Mesendoderm (in vitro differentiated cells): ENCODE measurements around the gene NLGN1.

Experiments used
- DNase-seq: peaks from one replicate; pipeline ENCODE4 v3.0.0; 2013
- H2AK5ac ChIP-seq: 2 replicates; pipeline ENCODE4 v1.6.1; 2013; ENCODE audit warnings: low read length, inconsistent platforms
- H2BK120ac ChIP-seq: 2 replicates; pipeline ENCODE4 v1.6.1; 2013; ENCODE audit warnings: low read depth, mild to moderate bottlenecking, low read length, moderate library complexity, mixed read lengths
- H2BK15ac ChIP-seq: replicated peaks from 2 replicates; pipeline ENCODE4 v1.6.1; 2013; ENCODE audit warnings: low read depth, mild to moderate bottlenecking, moderate library complexity
- H2BK5ac ChIP-seq: 2 replicates; pipeline ENCODE4 v1.6.1; 2013; ENCODE audit warnings: low read length, inconsistent platforms
- H3K18ac ChIP-seq: 2 replicates; pipeline ENCODE4 v1.6.1; 2013; ENCODE audit warnings: mild to moderate bottlenecking, low read length, mixed read lengths
- H3K23ac ChIP-seq: one replicate; pipeline ENCODE4 v1.6.1; 2013; ENCODE audit warnings: low read length
- H3K27ac ChIP-seq: 2 replicates; pipeline ENCODE4 v1.5.1; 2013; ENCODE audit warnings: low read depth, mild to moderate bottlenecking, inconsistent platforms, low read length, moderate library complexity
- H3K27me3 ChIP-seq: 2 replicates; pipeline ENCODE4 v1.6.1; 2013; ENCODE audit warnings: low read length, control low read depth, mild to moderate bottlenecking, inconsistent platforms; ENCODE audit not compliant: insufficient read depth, poor library complexity
- H3K36me3 ChIP-seq: 2 replicates; pipeline ENCODE4 v1.6.1; 2013; ENCODE audit warnings: low read length, inconsistent platforms; ENCODE audit not compliant: control insufficient read depth, insufficient read depth
- H3K4ac ChIP-seq: one replicate; pipeline ENCODE4 v1.6.1; 2013; ENCODE audit warnings: low read depth, mild to moderate bottlenecking, low read length, moderate library complexity
- H3K4me1 ChIP-seq: 2 replicates; pipeline ENCODE4 v1.6.1; 2013; ENCODE audit warnings: low read depth, low read length, inconsistent platforms; ENCODE audit not compliant: control insufficient read depth
- H3K4me2 ChIP-seq: 2 replicates; pipeline ENCODE4 v1.6.1; 2013; ENCODE audit warnings: low read length
- H3K4me3 ChIP-seq: 2 replicates; pipeline ENCODE4 v1.5.1; 2013; ENCODE audit warnings: mild to moderate bottlenecking, low read length
- H3K56ac ChIP-seq: one replicate; pipeline ENCODE4 v1.6.1; 2013; ENCODE audit warnings: low read length
- H3K79me1 ChIP-seq: 2 replicates; pipeline ENCODE4 v1.6.1; 2013; ENCODE audit warnings: low read length, inconsistent platforms
- H3K79me2 ChIP-seq: 2 replicates; pipeline ENCODE4 v1.6.1; 2013; ENCODE audit warnings: mild to moderate bottlenecking, low read length; ENCODE audit not compliant: control insufficient read depth, insufficient read depth
- H3K9ac ChIP-seq: 2 replicates; pipeline ENCODE4 v1.6.1; 2013; ENCODE audit warnings: low read length, inconsistent platforms
- H4K5ac ChIP-seq: one replicate; pipeline ENCODE4 v1.6.1; 2013; ENCODE audit warnings: low read length
- H4K8ac ChIP-seq: one replicate; pipeline ENCODE4 v1.6.1; 2013; ENCODE audit warnings: low read depth, mild to moderate bottlenecking, control low read depth, low read length, moderate library complexity
- WGBS: extraction: QIAGEN DNeasy Blood & Tissue Kit; methylation state at CpG from one replicate; pipeline ENCODE4 v1.1.7; 2013; ENCODE audit warnings: low lambda C conversion rate, missing lambda C conversion rate; ENCODE audit not compliant: insufficient coverage; ENCODE audit errors: extremely low coverage; 5-methylcytosine and 5-hydroxymethylcytosine counted together

NLGN1 gene

DNA sequence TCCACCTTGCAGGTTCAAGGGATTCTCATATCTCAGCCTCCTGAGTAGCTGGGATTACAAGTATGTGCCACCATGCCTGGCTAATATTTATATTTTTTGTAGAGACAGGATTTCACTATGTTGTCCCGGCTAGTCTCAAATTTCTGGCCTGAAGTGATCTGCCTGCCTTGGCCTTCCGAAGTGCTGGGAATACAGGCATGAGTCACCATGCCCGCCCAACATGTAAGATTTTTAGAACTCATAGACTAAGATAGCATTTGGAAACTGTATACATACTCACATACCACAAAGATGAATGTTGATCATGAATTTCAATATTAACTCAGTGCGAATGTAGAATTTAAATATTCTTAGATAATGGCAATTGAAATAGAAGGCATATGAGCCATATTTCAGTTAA, 718.9 kb downstream of the NLGN1 start:
- H3K4ac ChIP-seq: no peak overlapping the region
- no peak overlapping the region for H3K9ac ChIP-seq
- WGBS: no CpG with 5 or more reads among the region's 4 CpGs
- DNase-seq: no peak
- no peaks in the 10 kb centered on the region for H3K4me1 ChIP-seq
- H2BK5ac ChIP-seq: no peak overlapping the region
- no peak overlapping the region for H3K4me3 ChIP-seq
- no peak overlapping the region for H3K56ac ChIP-seq
- H2AK5ac ChIP-seq: no peak overlapping the region
- H2BK120ac ChIP-seq: no peak overlapping the region
- no peak overlapping the region for H3K18ac ChIP-seq
- no peaks in the 10 kb centered on the region for H3K27me3 ChIP-seq
- no peak overlapping the region for H3K4me2 ChIP-seq
- no peak overlapping the region for H4K8ac ChIP-seq
- no peak overlapping the region for H4K5ac ChIP-seq
- no peak overlapping the region for H3K27ac ChIP-seq
- no peaks in the 10 kb centered on the region for H3K79me2 ChIP-seq
- no peak overlapping the region for H3K23ac ChIP-seq
- H3K79me1 ChIP-seq: no peaks in the 10 kb centered on the region
- no peaks in the 10 kb centered on the region for H3K36me3 ChIP-seq
- no peak overlapping the region for H2BK15ac ChIP-seq

DNA sequence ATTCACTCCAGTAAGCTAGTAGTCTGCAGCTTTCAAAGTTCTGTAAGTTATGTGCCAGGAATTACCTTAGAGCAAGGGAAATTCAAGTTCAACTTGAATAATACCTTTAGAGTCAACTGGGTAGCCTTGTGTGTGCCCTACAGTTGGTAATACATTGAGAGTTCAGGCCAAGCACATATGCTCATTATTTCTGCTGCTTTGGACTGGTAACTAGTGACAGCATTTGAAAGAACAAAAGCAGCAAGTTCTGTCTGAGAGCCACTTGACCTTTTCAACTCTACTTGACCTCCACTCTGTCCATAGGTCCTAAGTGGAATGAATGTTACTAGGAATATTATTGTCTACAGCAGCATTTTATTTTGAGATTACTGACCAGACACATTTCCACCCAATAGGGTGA, 723.5 kb downstream of the NLGN1 start:
- no peak overlapping the region for H4K8ac ChIP-seq
- DNase-seq: no peak
- no peak overlapping the region for H2BK15ac ChIP-seq
- no peak overlapping the region for H3K56ac ChIP-seq
- H3K23ac ChIP-seq: no peak overlapping the region
- H3K27ac ChIP-seq: no peak overlapping the region
- no peak overlapping the region for H3K4ac ChIP-seq
- H4K5ac ChIP-seq: no peak overlapping the region
- no peak overlapping the region for H3K4me3 ChIP-seq
- H3K9ac ChIP-seq: no peak overlapping the region
- H3K4me2 ChIP-seq: no peak overlapping the region
- no peak overlapping the region for H2BK120ac ChIP-seq
- no peak overlapping the region for H2BK5ac ChIP-seq
- H3K18ac ChIP-seq: no peak overlapping the region
- no peaks in the 10 kb centered on the region for H3K4me1 ChIP-seq
- H3K27me3 ChIP-seq: no peaks in the 10 kb centered on the region
- H3K36me3 ChIP-seq: no peaks in the 10 kb centered on the region
- H3K79me1 ChIP-seq: no peaks in the 10 kb centered on the region
- no peaks in the 10 kb centered on the region for H3K79me2 ChIP-seq
- no peak overlapping the region for H2AK5ac ChIP-seq

DNA sequence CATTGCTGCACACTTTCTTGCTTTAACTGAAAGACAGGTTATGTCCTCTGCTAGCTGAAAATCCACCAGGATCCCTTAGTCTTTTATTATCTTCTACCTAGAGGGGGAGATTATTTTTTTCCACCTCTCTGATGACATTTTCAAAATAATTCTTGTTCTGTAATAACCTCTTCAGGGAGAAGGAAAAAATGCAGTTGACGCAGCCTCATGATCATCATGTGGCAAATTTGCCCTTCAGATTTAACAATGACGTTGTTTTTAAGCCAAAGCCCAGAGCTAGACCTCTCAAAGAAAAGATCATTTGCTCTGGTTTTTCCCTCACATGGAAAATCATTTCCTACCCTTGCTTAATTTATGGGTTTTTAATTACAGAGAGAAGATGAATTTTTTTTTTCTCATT, 724.9 kb downstream of the NLGN1 start:
- H2BK15ac ChIP-seq: no peak overlapping the region
- no peak overlapping the region for H3K9ac ChIP-seq
- no peaks in the 10 kb centered on the region for H3K4me1 ChIP-seq
- H3K79me2 ChIP-seq: no peaks in the 10 kb centered on the region
- H2AK5ac ChIP-seq: no peak overlapping the region
- H4K5ac ChIP-seq: no peak overlapping the region
- no CpG with 5 or more reads among the region's 2 CpGs for WGBS
- H2BK5ac ChIP-seq: no peak overlapping the region
- no peak overlapping the region for H2BK120ac ChIP-seq
- H3K18ac ChIP-seq: no peak overlapping the region
- H3K27me3 ChIP-seq: no peaks in the 10 kb centered on the region
- H3K36me3 ChIP-seq: no peaks in the 10 kb centered on the region
- no peak overlapping the region for H3K27ac ChIP-seq
- no peak overlapping the region for H3K4me3 ChIP-seq
- no peak for DNase-seq
- no peak overlapping the region for H3K23ac ChIP-seq
- no peaks in the 10 kb centered on the region for H3K79me1 ChIP-seq
- H3K56ac ChIP-seq: no peak overlapping the region
- no peak overlapping the region for H3K4ac ChIP-seq
- H3K4me2 ChIP-seq: no peak overlapping the region
- H4K8ac ChIP-seq: no peak overlapping the region

DNA sequence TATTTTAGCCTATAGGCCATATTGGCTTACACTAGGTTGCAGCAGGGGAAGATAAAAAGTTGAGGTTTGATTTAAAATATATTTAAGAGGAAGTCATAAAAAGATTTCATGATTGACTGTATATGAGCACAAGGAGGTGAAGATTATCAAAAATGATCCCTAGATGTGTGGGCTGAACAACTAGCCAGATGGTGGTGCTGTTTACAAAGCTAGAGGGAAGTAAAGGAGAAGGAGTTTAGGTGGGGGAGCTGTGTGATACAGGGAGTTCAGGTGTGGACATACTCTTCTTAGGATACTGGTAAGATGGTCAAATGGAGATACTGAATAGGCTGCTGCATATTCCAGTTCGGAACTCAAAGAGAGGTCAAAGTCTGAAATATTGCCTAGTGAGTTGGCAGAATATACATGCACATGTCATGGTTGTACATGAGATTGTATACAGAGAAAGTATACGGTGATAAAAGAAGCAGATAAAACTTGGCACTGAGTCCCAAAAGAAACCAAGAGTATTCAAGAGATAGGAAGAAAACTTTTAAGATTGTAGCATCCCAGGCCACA, 727.8 kb downstream of the NLGN1 start:
- Histone ChIP-seq H3K4me3 (no peak overlapping the region), H4K5ac (no peak overlapping the region), H4K8ac (no peak overlapping the region), H3K27ac (no peak overlapping the region), H3K4me1 (no peaks in the 10 kb centered on the region), H2AK5ac (no peak overlapping the region), H3K9ac (no peak overlapping the region), H3K23ac (no peak overlapping the region), H3K36me3 (no peaks in the 10 kb centered on the region), H2BK15ac (no peak overlapping the region), H3K27me3 (no peaks in the 10 kb centered on the region), H3K79me1 (no peaks in the 10 kb centered on the region), H2BK120ac (no peak overlapping the region), H3K79me2 (no peaks in the 10 kb centered on the region), H3K4me2 (no peak overlapping the region), H2BK5ac (no peak overlapping the region), H3K18ac (no peak overlapping the region), H3K4ac (no peak overlapping the region), H3K56ac (no peak overlapping the region)
- no CpG with 5 or more reads among the region's 2 CpGs for WGBS
- DNase-seq: peak; percentile 73

DNA sequence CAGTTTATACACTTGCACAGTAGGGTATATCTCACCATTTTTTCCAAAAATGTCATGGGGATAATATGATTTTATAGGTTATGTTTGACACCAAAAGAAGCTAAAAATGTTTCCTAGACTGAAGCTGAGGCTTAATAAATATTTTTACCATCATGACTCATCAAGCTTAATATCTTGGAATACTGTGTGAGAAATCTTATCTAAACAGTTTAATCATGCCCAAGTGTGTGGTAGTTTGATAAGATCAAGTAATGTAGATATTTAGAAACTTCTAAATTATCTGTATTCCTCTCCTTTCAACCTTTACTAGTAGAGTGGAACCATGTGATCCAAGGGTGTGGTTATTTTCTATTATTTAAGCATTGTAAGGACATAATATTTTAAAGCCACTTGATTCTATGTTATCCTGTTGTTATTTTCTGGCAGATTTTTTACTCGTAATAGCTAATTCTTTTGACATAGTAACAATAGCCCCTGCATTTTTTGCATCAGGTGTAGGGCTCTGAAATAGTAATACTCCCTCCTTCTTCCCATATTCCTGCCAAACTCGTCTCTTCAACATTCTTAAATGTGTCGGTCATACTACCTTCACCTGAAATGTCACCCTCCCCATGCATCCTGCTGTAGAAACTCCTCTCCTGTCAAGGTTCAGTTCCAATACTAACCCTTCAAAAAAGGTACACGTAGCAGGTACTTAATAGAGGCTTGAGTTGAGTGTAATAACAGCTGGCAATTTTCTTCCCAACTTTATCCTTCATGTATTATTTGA, 729.6 kb downstream of the NLGN1 start:
- no peak overlapping the region for H3K27ac ChIP-seq
- no peaks in the 10 kb centered on the region for H3K27me3 ChIP-seq
- H2BK120ac ChIP-seq: no peak overlapping the region
- WGBS: no CpG with 5 or more reads among the region's 4 CpGs
- no peak overlapping the region for H3K4me2 ChIP-seq
- H3K4me3 ChIP-seq: no peak overlapping the region
- no peak overlapping the region for H3K56ac ChIP-seq
- DNase-seq: peak; percentile 22
- H3K36me3 ChIP-seq: no peaks in the 10 kb centered on the region
- no peak overlapping the region for H3K18ac ChIP-seq
- no peak overlapping the region for H2BK15ac ChIP-seq
- no peak overlapping the region for H4K5ac ChIP-seq
- no peak overlapping the region for H4K8ac ChIP-seq
- no peaks in the 10 kb centered on the region for H3K79me1 ChIP-seq
- H2AK5ac ChIP-seq: no peak overlapping the region
- no peaks in the 10 kb centered on the region for H3K4me1 ChIP-seq
- no peak overlapping the region for H2BK5ac ChIP-seq
- H3K9ac ChIP-seq: no peak overlapping the region
- no peak overlapping the region for H3K23ac ChIP-seq
- no peaks in the 10 kb centered on the region for H3K79me2 ChIP-seq
- H3K4ac ChIP-seq: no peak overlapping the region

DNA sequence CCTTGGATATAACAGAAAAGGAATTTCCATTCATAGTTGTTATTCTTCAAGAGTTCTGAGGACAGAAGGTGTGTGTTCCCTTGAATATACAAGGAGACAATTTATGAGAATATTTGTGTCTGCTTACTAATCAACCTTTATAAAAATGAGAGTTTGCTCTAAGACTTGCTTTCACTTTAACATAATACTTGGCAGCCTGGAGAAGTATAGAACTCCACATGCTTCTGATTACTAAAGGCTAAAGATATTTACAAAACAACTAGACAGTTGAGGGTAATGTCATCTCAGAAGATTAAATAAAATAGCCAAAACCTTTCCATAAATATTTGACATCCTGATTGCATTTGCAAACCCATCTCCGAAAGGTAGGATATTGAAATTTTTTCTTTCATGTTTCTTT, 734.5 kb downstream of the NLGN1 start:
- Histone ChIP-seq H3K79me1 (no peaks in the 10 kb centered on the region), H4K8ac (no peak overlapping the region), H3K4me2 (no peak overlapping the region), H3K23ac (no peak overlapping the region), H2BK15ac (no peak overlapping the region), H3K79me2 (no peaks in the 10 kb centered on the region), H3K36me3 (no peaks in the 10 kb centered on the region), H2BK5ac (no peak overlapping the region), H3K9ac (no peak overlapping the region), H3K56ac (no peak overlapping the region), H2BK120ac (no peak overlapping the region), H3K27ac (no peak overlapping the region), H2AK5ac (no peak overlapping the region), H4K5ac (no peak overlapping the region), H3K4me1 (peaks cover 3% of the 10 kb centered on the region), H3K27me3 (no peaks in the 10 kb centered on the region), H3K4me3 (no peak overlapping the region), H3K18ac (no peak overlapping the region), H3K4ac (no peak overlapping the region)
- WGBS: no CpG with 5 or more reads among the region's 1 CpG
- no peak for DNase-seq
